GM21737 (cell line): ENCODE data around the gene TFAP2D.

Experiments used
- ATAC-seq: cut with Tn5 transposase; IDR thresholded peaks from one replicate; pipeline ENCODE4 v1.9.1; 2021; ENCODE audit warnings: mild to moderate bottlenecking, moderate library complexity; ENCODE audit not compliant: unreplicated experiment

The TFAP2D gene

DNA sequence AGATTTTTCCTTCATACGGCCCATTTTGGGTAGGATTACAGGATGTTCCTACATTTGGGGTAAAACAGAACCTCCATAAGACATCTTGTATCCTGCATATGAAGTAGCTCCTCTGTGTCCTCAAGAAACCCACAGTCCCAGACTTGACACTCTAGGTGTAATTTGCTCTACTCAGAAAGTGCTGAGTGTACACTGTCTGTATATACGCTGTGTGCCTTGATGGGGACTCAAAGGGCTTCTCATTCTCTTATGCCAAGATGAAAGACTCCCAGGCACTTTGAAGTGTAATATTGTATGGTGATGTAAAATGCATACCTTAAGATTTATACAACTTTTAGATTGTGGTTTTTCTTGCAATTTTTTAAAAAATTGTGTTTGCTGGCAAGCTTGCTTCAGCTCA is 5.2 kb downstream of the TFAP2D start:
- ATAC-seq, result no peak

- no peak for ATAC-seq
Observed at GRCh38 chr6:50720623-50721022, 7.3 kb downstream of the TFAP2D start.

DNA sequence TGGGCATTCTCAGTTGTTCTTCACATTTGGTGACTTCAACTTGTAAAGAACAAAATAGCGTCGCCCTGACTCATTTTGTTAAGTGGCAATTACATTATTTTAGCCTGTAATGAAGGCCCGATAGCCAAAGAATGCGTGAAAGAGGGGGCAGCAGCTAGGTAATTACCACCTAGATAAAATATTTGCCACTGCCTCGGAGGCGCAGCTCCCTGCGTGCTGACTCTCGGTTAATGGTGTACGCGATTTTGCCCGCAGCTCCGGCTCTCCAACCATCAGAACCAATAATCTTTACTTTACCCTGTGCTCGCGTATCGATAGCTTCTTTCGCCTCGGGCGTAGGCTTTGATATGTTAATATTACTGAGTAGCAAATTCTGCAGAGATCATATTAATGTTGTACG is 8.7 kb downstream of the TFAP2D start:
- no peak for ATAC-seq

DNA sequence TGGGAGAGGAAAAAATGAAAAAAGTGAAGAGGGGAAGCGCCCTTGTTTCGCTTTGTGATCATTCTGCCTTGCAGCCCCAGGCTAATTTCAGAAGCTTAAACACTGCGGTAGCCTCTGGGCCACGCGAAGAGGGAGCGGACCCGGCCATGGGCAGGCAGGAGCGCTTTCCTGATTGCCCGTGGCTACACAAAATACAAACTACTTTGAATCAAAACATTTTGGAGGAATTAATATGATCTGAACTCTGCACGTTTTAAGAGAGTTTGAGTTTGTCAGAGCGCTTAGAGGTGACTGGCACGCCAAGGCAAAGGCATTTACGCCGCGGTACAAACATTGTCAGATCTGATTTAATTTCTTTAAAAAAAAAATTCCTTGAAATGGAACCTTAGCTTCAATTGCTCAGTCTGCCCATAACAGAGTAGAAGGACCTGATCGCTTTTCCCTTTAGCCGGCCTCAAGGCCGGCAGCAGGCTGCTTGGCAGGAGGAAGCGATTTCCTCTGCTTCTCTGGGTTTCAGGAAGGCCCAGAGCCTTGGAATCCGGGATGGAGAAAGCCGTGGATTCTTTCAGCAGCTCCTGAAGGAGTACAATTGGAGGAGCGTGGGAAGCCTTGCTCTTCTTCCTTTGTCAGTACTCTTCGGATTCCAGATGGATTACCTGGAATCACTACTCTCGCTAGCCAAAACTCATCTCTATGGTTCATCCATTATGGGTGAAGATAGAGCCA is 9.7 kb downstream of the TFAP2D start:
- ATAC-seq, result no peak

DNA sequence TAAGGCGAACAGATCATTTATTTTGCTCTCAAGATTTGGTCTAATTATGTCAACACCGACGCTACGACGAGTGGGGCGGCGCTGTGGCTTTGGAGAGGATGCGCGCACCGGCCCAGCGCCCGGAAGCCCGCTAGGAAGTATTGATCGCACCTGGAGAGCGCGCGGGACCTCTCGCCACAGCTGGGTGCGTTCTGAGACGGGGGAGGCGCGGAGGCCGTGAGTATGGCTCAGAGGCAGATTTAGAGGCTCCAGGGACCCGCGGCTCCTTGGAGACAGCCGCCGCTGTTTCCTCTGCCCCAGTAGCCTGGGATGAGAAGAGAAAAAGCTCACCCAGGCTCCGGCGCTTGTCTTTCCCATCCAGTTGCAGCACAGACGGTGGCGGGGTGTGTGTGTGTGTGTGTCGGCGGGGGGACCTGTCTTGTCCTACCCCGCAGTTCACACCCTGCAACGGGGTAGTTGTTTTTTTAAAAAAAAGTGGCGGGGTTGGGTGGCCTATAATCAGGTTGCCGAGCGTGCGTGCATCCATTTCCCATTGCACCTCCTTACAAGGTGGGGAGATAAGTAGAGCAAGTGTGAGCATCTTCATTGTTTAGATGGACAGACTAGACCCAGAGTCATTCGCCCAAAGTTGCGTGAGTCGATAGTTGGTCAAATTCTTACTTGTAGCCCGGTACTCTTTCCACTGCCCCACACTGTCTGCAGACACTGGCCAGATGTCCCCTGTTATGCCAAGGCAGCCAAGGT is 11.2 kb downstream of the TFAP2D start:
- no peak for ATAC-seq

DNA sequence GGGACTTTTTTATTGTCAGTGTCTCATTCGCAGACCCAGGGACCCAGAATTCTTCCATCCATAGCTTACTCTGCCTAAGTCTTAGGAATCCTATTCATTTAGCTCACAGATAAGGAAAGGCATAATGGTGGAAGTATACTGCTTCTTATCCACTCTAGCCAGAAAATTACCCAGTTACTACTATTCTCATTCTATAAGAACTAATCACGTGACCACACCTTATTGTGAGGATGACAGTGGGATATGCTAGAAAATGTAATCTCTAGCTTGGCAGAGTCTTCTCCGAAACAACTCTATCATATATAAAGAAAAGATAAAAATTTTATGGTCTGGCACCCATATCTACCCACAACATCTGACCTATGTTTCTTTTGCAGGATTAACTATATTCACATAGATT is 21.2 kb downstream of the TFAP2D start:
- no peak for ATAC-seq

DNA sequence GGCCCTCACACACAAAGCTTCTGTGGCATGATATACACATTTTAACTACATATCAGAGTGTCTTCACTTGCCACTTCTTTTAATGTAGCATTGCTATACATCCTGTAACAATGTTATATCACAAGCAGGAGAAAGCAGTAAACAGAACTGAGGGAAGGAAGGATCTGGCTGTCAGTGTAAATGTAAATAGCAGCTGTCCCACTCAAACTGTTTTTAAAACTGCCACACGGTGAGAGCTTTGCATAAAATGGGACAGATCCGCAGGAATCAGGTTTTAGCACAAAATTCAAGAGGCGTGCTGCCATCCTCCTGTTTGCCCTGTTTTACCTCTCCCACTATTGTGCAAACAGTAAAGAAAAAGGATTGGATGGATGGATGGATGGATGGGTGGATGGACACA is 28.8 kb downstream of the TFAP2D start:
- no peak for ATAC-seq

DNA sequence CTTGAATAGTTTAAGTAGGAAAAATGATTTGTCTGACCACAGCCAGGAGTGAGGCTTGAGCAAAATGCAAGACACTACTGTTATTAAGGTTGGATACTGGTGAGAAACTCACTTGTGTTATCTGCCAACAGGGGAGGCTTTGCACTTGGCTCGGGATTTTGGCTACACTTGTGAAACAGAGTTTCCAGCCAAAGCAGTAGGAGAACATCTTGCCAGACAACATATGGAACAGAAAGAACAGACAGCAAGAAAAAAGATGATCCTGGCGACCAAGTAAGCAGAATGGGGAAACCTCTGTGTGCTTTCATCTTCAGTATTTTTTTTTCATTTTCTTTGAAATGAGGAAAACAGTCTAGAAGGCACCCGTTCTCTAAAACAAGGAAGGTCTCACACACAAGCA is 31.6 kb downstream of the TFAP2D start:
- ATAC-seq, result no peak

DNA sequence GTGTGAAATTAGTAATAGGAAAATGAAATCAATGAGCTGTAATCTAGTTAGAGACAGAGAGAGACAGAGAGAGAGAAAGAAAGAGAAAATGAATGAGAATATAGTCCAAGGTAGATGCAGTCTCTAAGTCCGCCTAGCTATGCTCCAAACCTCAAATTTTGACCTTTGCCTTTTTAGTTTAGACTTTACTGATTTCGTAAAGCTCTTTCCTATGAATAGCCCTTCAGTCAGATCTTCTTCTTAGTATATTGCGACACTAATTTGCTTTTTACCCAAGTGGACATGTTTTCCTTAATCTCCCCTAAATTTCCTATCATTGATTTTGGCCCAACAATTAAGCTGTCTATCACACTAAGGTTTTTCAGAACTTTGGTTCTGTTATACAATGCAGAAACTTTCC is 49.5 kb downstream of the TFAP2D start:
- no peak for ATAC-seq

DNA sequence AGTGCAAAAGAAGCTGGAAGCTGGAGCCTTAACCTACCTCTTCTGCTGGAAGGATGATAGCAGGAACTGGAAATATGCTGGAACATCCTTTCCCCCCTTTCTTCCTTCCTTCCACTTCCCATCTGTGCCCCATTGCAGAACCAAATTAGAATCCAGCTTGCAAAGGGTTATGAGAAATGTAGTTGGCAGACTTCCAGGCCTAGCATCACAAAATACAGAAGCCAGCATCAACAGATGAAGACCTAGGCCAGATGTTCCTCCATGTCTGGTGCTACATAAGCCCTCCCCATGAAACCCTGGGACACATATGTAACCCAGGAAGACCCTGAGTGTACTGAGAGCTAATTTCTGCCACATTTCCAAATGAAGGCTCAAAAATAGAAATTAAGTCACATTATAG is 65.4 kb downstream of the TFAP2D start:
- no peak for ATAC-seq

DNA sequence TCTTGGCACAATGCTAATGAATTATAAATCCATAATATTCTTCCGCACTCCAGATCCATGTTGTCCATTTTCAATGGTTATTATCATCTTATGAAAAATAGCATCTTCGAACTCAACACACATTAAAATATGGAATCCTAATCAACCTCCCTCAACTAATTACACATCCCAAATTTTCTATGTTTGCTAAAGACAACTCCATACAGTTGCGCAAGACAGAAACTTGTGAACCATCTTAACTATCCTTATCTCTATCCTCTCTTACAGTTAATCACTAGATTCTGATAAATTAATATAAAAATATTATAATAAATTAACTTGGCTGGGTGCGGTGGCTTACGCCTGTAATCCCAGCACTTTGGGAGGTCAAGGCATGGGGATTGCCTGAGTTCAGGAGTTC is 67.1 kb downstream of the TFAP2D start:
- ATAC-seq, result no peak

- ATAC-seq, result no peak
Observed at GRCh38 chr6:50785921-50786320, 72.6 kb downstream of the TFAP2D start.

DNA sequence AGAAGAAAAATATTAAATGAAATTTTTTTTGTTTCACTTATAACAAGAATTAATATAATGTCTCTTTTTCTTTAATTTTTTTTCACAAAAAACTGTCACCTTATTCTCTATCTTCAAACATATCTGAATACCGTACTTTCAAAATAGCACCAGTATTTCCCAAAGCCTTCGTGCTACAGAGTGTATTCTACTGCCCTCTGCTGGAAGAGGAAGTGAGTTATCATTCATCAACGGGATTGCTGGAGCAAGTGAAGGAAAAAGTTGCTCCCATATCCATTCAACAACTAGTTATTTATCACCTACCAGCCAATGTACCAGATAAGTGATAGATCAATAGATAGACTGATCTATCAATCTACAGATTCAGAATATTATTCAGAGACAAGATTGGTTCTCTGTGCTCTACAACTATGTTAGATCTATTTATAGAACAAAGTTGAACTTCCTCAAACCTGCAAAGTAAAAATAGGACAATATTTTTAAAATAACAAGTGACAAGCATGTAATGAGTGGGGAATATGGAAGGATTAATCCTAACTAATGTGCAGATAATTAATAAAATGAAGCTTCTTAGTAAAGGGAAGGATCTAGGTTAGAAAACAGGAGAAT is 78.7 kb downstream of the TFAP2D start:
- ATAC-seq, result peak; percentile 71

- no peak for ATAC-seq
Observed at GRCh38 chr6:50792771-50793170, 79.4 kb downstream of the TFAP2D start.

- no peak for ATAC-seq
Observed at GRCh38 chr6:50795574-50795973, 82.2 kb downstream of the TFAP2D start.

DNA sequence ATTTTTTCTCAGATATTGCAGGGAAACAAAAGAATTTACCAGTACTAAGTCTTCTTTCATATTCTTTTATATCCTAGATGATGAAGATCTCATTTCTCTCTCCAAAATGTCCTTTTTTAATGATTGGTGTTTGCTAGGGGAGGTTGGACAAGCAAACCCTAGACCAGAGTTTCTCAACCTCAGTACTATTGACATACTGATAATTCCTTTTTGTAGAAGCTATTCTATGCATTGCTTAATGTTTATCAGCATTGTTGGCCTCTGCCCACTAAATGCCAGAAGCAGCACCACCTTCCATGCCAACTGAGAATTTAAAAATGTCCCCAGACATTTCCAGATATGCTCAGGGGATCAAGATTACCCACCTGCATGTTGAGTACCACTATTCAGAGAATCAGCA is 91.0 kb downstream of the TFAP2D start:
- no peak for ATAC-seq

- no peak for ATAC-seq
Observed at GRCh38 chr6:50807035-50807434, 93.7 kb downstream of the TFAP2D start.

DNA sequence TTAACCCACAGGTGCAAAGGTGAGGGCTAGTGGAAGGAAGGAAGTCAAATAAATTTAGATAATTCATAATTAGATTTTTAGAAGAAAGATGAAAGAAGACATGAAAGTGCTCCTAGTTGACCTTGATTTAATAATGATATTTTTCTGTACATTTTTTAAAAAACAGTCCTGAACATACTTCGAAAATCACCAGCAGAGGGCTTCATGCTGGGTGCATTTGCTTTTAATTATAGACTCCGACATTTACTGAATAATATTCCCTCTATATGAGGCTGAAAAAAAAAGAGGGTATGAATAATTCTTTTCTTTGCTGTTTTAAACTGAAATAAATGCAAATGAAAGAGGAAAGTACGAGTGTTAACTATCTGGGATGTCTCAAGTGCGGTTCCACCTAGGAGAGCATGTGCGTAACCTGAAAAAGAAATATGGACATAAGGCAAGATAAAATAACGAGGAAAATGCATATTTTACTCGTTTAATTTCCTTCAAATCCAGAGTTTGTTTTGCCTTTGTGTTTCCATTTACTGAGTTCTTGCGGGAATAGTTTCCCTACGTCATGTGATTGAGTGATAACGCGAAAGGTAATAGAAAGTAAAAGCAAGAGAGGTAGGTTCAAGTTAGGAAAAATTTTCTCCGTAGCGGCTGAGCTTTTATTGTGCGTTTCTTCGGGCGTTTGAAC is 102.2 kb downstream of the TFAP2D start:
- ATAC-seq, result peak; percentile 35

GRCh38 chr6:50816115-50816675 is 102.9 kb downstream of the TFAP2D start:
- ATAC-seq, result peak; percentile 73

DNA sequence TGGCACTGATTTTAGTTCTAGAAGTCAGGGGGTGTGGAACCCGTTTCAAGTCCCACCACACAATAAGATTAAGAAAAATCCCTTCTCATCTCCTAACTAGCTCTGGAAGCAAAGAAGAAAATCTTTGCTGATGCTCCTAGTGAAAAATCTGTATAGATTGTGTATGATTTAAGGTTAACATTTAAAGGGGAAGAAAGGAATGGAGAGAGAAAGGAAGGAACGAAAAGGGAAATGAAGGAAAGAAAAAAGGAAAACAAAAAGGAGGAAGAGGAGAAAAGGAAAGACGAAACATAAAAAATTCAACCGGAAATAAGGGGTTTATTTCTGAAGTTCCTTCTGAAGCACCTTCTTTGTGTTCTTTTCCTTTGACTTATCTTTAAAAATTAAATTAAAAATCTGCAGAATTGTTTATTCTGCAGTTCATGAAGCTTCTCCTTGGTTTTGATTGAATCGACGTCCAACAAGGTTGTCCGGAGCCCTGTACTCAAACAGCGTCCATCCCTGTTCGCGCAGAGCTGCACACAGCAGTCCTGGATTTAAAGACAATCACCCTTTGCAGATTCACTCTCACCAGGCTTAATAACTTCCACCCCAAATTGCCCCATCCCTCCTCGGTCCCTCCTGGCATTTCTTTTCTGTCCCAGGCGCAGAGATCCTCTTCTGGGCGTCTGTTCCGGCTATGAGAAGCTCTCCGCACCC is 103.8 kb downstream of the TFAP2D start:
- no peak for ATAC-seq

DNA sequence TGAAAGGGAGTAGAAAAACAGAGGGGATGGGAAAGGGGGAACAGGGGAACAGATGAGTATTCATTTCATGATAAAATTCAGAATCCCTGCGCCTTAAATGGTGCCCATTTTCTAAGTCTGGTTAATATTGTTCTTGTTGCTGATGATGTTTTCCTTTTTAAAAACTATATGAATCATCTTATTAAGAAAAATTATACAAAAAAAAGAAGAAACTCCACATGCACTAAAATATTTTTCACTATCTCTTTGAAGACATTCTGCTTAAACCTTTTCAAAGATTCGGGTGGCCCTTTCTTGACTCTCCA is 104.3 kb downstream of the TFAP2D start:
- no peak for ATAC-seq
